T-helper 2 cell treated with Interferon-gamma antibody and Interleukin-4, amounts not matched to agents 100 ng/mL and 5 ng/mL, for 36 hours (primary cell): Measurements from ENCODE around the gene SSC5D. TPM values are rescaled to one million over a fixed set of nuclear protein-coding genes. Genes with fewer than 3 reads are reported as not detected.
"Not testable (repeated sequence)": the region's sequence is repeated elsewhere in the genome, so short reads cannot be mapped to it uniquely, and the experiment has no call there.

ENCODE experiments used
- intact Hi-C: fragments of 100-400 bp; cut with micrococcal nuclease; formaldehyde crosslinking; loops from one replicate; pipeline ENCODE4 v1.15.1; 2023
- total RNA-seq: library from RNA; stranded (reverse); gene quantifications from 2 replicates; pipeline ENCODE4 v1.2.3, GENCODE V29; 2022

The SSC5D gene
- total RNA-seq, 1 donor from 2014 or later, result 0.23 TPM

DNA sequence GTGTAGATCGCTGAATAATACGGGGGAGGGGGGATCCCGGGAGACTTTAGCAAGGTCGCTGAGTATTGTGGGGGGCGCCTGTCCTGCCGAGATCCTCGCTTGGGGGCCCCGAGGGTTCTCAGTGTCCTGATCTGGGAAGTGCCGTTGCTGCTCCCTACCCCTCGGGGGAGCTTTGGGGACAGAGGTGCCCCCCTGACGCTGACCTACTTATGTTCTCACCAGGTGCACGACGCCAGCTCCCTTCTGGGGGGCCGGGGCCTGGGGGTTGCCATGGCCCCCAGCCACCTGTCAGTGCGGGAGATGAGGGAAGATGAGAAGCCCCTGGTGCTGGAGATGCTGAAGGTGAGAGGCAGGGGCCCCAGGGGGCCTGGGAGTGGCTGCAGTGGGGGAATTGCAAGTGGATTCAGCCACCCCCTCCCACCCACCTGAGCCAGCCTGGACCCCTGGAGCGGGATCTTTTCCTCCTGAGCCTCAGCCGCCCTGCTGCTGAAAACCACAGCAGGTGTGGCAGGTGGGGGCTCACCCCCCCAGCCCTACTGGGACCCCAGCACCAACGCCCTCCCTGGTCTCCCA, 2.7 kb upstream of the SSC5D start:
- intact Hi-C loops, result no loop called here

DNA sequence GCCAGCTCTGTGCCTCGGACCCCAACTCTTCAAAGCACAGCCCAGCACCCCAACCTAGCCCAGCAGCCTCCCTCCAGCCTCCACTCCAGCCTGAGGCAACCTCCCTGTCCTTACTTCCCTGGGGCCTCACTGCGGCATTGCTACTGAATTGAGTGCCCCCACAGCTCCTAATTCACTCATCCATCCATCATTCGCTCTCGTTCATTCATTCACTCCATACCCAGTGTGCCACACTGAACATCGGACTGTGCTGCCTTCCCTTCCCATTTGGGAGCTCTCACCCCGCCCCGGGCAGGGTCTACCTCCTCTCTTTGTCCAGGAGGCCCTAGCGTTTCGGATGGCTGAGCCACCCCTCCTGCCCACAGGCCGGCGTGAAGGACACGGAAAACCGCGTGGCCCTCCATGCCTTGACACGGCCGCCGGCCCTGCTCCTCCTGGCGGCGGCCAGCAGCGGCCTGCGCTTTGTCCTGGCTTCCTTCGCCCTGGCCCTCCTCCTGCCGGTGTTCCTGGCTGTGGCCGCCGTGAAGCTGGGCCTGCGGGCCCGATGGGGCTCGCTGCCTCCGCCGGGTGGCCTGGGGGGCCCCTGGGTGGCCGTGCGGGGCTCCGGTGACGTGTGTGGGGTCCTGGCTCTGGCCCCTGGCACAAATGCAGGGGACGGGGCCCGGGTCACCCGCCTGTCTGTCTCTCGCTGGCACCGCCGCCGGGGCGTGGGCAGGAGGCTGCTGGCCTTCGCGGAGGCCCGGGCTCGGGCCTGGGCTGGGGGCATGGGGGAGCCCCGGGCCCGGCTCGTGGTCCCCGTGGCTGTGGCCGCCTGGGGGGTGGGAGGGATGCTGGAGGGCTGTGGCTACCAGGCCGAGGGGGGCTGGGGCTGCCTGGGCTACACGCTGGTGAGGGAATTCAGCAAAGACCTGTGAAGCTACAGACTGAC, 1.9 kb upstream of the SSC5D start:
- intact Hi-C loops, result no loop called here

DNA sequence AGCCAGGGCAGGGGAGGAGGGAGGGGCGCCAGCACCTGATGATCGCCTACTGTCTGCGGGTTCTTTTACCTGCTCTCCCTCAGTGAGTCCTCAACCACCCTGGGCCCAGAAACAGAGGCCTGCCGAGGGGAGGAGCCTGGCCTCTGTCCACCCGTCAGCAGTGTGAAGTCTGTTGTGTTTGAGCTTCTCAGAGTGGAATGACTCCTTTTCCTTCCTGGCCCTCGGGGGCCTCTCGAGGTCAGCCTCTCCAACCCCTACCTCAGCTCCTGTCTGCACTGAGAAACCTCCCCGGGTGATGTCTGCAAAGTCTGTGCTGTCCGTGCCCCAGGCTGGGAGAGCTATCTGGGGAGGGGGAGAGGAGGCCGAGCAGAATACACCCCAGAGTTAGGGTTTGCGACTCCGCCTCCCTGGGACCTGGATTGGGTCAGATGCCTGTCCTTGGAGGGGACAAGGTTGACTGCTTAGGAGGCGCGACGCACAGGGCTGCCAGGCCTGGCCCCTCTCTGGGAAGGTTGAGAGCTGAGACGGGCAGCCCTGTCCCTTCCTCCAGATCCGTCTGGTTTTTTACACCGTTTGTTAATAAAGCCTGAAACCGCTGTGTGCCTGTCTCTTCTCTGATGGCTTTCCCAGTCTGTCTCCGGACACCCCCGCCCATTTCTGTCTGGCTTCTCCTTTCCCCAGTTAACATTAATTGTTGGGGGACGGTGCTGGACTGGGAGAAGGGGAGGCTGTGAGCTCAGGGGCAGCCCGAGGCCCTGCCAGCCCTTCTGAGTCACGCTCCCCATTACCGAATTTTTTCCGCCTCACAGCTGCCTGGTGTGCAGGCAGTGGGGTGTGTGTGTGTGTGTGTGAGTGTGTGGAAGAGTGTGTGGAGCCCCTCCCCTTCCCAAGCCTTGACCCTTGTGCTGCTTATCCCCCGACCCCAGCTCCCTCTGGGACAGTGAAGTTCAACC, 989 bp upstream of the SSC5D start:
- intact Hi-C loops, result no loop called here

DNA sequence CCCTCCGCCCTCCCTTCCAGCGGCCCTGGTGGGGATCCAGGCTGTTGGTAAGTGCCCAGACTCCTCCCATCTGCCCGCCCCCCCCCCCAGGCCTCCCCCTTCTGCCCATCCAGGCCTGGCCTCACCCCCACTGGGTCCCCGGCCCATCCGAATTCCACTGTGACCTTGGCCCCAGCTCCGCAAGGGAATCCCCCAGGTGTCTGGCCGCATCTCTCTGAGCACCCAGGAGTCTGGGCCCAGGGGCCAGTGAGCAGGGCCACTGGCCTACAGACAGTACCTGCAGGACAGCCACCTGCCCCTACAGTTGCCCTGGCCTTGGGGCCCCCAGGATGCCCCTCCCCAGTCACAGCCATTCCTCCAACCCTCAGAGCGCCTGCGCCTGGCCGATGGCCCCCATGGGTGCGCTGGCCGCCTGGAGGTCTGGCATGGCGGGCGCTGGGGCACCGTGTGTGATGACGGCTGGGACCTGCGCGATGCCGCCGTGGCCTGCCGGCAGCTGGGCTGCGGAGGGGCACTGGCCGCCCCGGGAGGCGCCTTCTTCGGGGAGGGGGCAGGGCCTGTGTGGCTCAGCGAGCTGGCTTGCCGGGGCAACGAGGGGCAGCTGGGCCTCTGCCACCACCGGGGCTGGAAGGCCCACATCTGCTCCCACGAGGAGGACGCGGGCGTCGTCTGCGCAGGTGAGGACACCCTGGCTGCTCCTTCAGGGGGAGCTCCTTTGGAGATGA, 912 bp downstream of the SSC5D start:
- intact Hi-C loops, result no loop called here

DNA sequence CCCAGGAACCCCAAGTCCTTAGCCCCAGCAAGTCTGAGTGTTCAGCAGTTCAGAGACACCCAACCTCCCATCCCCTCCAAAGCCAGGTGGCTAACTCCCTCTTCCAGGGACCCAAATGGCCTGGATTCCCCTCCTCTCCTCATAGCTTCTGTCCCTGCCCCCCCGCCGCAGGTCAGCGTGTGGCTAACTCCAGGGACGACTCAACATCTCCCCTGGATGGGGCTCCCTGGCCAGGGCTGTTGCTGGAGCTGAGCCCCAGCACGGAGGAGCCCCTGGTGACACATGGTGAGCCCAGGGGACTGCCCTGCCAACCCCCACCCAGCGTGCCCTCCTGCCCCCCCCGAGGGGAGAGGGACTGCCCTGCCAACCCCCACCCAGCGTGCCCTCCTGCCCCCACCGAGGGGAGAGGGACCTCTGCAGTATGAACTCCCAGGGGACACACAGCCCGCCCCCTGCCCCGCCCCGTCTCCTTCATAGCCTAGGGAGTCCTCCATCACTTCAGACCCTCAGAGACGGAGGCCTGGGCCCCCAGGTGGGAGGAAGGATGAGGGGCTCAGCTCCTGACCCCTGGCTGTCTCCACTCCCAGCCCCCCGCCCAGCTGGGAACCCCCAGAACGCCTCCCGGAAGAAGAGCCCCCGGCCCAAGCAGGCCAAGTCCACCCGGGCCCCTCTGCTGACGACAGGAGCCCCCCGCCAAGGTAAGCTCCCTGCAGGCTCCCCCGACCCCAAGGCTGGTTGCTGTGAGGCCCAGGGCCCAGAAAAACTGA, 1.7 kb downstream of the SSC5D start:
- intact Hi-C loops, result no loop called here

DNA sequence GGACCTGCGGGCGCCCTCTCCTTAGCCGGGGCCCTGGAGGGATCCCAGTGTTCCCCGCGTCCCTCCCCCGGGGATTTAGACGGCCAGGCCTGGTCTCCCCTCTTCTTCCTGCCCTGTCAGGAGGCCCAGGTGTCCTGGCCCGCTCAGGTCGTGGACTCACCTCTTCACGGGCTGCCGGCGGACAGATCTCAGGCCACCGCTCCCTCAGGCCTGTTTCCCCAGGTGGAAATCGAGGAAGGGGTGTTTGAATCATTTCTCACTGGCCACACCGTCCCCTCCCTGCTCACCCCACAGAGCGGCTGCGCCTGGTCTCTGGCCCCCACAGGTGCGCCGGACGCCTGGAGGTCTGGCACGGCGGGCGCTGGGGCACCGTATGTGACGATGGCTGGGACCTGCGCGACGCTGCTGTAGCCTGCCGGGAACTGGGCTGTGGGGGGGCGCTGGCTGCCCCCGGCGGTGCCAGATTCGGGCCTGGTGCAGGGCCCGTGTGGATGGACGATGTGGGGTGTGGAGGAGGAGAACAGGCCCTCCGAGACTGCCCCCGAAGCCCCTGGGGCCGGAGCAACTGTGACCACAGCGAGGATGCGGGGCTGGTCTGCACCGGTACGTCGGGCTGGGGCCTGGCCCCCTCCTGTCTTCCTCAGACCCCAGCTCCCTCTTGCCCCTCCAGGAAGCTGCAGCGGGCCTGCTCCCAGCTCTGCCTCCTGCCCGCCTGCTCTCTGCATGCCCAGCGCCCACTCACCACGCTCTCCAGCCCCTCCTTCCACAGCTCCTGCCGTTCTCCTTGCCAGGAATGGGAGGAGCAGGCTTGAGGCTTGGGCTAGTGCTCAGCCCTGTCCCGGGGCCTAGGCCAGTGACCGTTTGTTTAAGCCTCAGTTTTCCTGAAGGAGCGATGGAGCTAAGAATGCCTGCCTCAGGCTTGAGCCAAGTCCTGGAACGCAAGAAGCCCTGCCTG, 2.5 kb downstream of the SSC5D start:
- intact Hi-C loops, result no loop called here

DNA sequence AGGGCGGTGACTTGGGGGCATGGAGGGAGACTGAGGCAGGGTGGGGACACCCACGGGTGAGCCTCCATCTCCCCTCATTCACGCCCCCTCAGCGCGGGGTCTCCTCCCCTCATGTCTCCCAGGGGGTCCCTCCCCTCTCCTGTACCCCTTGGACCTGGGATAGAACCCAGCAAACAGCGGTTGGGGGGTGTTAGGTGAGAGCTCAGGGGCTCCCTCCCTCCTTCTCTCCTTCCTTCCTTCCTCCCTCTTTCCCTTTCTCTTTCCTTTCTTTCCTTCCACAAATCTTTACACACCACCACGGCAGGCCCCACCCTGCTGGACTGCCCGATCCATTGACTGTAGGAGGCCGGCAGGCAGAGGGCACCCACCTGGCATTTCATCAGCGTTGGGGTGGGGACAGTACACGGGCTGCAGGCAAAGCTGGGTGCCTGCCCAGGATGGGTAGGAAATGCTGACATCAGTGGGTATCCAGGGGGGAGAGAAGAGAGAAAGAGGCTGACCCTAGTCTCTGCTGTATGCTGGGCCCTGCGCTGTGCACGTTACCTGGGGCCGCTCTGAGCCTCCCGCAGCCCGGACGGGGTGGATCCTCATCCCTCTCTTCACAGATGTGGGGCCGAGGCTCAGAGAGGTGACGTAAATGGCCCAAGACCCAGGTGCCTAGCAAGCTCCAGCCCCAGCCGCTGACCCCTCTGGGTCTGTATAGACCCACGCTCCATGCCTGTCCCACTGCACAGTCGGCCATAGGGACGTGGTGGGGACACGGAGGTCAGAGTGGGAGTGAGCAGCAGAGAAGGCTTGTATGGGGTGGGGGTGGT, 3.5 kb downstream of the SSC5D start:
- intact Hi-C loops, result no loop called here

DNA sequence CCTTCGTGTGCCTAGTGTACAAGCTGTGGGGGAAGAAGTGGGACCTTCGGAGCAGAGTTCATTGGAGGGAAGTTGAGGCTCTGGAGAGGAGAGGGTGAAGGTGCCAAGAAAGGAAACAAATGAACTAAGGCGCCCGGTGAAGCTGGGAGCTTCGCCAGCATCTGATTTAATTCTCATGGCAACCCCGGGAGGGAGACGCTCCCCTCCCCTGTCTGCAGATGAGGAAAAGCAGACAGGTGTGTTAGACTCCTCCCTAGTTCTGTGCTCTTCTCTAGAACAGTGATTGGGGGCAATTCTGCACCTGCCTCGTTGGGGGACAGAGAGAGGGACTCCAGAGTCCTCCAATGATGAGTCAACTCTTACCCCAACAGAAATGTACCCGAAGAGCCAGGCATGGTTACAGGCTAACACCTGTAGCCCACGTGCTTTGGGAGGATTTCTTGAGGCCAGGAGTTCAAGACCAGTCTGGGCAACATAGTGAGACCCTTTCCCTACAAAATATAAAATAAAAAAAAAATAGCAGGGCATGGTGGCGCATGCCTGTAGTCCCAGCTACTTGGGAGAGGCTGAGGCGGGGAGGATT, 4.2 kb downstream of the SSC5D start:
- intact Hi-C loops, result no loop called here

DNA sequence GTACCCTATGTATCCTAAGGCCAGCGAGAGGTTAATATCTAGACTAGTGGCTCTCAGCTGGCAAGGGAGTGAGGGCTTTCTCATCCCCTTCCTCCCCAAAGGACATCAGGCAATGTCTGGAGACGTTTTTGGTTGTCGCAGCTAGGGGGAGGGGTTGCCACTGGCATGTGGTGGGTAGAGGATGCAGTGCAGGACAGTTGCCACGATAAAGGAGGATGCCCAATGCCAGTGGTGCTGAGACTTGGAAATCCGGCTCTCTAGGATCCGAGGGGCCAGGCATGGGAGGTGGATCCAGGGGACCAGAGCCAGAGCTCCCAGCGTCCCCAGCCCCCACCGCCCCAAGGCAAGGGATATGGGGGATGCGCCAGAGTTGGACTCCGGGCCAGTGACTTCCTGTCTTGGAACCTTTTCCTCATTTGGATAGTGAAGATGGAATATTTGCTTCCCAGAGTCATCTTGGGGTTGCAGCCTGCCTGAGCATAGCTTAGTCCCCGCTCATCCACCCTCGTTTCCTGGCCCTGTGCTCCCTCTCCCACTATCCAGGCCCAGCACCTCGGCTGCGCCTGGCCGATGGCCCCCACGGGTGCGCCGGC, 4.9 kb downstream of the SSC5D start:
- intact Hi-C loops, result no loop called here

DNA sequence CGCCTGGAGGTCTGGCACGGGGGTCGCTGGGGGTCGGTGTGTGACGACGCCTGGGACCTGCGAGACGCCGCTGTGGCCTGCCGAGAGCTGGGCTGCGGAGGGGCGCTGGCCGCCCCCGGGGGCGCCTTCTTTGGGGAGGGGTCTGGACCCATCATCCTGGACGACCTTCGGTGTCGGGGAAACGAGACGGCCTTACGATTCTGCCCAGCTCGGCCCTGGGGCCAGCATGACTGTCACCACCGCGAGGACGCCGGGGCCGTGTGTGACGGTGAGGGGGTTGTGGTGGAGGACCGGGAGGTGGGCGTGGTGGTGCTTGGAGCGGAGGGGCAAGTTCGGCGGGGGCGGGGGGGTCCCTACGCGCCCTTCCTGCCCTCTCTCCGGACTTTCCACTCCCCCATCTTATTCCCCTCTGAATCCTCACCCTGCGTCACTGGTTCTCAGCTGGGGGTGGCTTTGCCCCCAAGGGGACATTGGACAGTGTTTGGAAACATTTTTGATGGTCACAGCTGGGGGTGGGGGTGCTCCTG, 5.5 kb downstream of the SSC5D start:
- intact Hi-C loops, result no loop called here

DNA sequence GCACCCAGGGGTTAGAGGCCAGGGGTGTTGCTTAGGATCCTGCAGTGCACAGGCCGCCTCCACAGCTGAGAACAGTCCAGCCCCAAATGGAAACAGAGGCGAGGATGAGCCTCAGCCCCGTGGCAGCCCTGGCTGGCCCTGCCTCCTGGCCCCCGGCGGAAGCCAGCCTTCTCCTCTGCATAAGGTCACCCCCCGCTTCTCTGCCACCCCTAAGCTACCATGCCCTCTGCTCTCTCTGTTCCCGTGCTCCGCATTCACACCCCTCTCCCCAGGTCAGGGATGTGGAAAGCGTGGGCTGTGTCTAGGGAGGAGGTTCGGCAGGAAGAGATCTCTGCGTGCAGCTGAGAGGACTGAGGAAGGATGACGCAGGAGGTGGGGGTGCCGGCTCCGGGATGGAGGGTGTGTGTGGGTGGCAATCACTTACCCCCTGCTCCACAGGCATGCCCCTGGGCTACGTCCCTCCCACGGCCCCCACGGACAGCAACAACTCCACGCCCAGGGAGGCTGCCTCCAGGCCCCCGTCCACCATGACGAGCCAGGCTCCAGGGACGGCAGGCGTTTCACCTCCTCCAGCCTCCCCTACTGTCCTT, 6.0 kb downstream of the SSC5D start:
- intact Hi-C loops, result no loop called here

DNA sequence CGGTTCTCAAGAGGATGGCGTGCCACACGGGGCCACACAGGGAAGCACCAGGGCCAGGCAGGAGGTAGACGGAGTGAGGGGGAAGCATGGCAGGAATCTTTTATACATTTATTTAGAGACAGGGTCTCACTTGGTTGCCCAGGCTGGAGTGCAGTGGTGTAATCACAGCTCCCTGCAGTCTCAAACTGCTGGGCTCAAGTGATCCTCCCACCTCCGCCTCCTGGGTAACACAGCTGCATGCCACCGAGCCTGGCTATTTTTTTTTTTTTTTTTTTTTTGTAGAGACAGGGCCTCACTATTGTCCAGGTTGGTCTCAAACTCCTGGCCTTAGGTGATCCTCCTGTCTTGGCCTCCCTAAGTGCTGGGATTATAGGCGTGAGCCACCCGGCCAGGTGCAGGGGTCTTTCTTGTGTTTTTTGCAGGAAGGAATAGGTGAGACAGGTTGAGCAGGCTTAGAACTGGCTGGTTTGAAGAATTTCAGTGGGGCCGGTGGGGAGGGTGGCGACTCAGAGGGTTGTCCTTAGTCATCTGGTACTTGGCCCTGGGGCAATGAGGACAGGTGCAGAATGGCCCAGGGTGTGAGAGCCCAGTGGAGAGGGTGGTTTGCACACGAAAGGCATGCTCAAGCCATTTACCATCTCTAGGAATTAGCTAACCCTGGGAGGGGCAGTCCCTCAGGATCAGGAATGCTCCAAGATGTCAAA, 7.6 kb downstream of the SSC5D start:
- intact Hi-C loops, result no loop called here

DNA sequence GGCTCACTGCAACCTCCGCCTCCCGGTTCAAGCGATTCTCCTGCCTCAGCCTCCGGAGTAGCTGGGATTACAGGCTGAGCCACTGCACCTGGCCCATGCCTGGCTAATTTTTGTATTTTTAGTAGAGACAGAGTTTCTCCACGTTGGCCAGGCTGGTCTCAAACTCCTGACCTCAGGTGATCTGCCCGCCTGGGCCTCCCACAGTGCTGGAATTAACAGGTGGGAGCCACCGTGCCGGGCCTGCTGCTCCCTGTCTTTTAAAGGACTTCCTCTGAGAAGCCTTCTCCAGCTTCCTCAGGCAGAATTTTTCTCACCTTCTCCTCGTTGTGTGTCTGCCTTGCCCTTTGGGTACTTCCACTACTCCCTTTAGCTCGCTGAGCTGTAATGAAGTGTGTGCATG, 8.6 kb downstream of the SSC5D start:
- intact Hi-C loops, result not testable (repeated sequence)

DNA sequence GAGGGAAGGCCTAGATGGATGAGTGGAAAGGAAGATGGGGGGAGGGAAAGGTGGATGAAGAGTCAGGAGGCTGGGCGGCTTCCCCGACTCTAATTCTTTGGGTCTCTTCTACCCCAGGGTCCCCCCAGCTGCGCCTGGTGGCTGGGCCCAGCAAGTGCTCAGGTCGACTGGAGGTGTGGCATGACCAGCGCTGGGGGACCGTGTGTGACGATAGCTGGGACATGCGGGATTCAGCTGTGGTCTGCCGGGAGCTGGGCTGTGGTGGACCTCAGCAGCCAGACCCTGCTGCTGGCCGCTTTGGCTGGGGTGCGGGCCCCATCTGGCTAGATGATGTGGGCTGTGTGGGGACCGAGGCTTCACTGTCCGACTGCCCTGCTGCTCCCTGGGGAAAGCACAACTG, 9.5 kb downstream of the SSC5D start:
- intact Hi-C loops, result no loop called here

DNA sequence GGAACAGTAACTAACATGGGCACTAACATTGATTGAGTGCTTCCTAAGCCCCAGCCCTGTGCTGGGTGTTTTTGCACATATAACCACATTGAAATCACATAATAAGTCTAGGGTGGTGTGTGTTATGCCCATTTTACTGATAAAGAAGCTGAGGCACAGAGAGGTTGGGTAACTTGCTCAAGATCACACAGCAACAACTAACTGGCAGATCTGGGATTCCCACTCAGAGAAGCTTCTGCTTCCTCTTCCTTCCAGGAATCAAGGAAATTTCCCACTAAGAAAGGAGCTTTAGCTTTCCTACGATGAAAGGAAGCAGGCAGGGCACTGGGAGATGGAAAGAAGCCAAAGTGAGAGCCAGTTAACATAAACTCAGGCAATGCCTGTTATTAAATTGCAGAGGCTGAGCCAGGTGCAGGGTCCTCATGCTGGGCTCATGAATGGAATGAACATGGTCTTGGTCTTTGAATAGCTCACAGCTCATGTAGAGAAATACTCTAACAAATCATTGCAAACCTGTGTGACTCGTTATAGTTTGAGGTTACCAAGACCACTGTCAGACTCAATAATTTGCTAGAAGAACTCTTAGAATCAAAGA, 10.1 kb downstream of the SSC5D start:
- intact Hi-C loops, result no loop called here
